GM12864 (cell line): ENCODE data around the gene TMEM100.

ENCODE experiments used
- DNase-seq: peaks from one replicate; pipeline ENCODE4 v3.0.0-alpha.2; 2011; ENCODE audit warnings: low read depth
- H3K4me3 ChIP-seq: 2 replicates; pipeline ENCODE4 v1.5.1; 2011; ENCODE audit warnings: mild to moderate bottlenecking, low read depth, low read length, control low read depth
- CTCF ChIP-seq: IDR thresholded peaks from 2 replicates; pipeline ENCODE4 v1.5.1; 2011; ENCODE audit warnings: low read depth, mild to moderate bottlenecking, moderate library complexity, low read length, control low read depth, inconsistent platforms; ENCODE audit errors: missing control alignments

The TMEM100 gene

GRCh38 chr17:55731586-55732250 lies 9.1 kb upstream of the TMEM100 start:
- DNase-seq: no peak

GRCh38 chr17:55730808-55731207 lies 8.1 kb upstream of the TMEM100 start:
- no peak for TF ChIP-seq CTCF
- no peak overlapping the region for H3K4me3 ChIP-seq
- no peak for DNase-seq

More at GRCh38 chr17:55731586-55732250, 9.1 kb upstream of the TMEM100 start:
- no peak for TF ChIP-seq CTCF
- no peak overlapping the region for H3K4me3 ChIP-seq

- TF ChIP-seq CTCF: no peak
- H3K4me3 ChIP-seq: no peak overlapping the region
- DNase-seq: no peak
These were observed 7.7 kb upstream of the TMEM100 start for GRCh38 chr17:55730380-55730779.

- H3K4me3 ChIP-seq: no peak overlapping the region
- no peak for DNase-seq
- no peak for TF ChIP-seq CTCF
These were observed 6.8 kb upstream of the TMEM100 start for GRCh38 chr17:55729484-55729883.

- no peak overlapping the region for H3K4me3 ChIP-seq
- TF ChIP-seq CTCF: no peak
- no peak for DNase-seq
These were observed 6.2 kb upstream of the TMEM100 start for GRCh38 chr17:55728833-55729232.

GRCh38 chr17:55728361-55728760 lies 5.7 kb upstream of the TMEM100 start:
- no peak for DNase-seq
- TF ChIP-seq CTCF: no peak
- H3K4me3 ChIP-seq: no peak overlapping the region

- no peak for TF ChIP-seq CTCF
- H3K4me3 ChIP-seq: no peak overlapping the region
- no peak for DNase-seq
These were observed 5.3 kb upstream of the TMEM100 start for GRCh38 chr17:55727920-55728319.
